HG03135 (cell line): ENCODE data around the gene GRIK5.
"Not testable (repeated sequence)": the region's sequence is repeated elsewhere in the genome, so short reads cannot be mapped to it uniquely, and the experiment has no call there.

Source experiments
- ATAC-seq: cut with Tn5 transposase; IDR thresholded peaks from one replicate; pipeline ENCODE4 v1.9.1; 2021; ENCODE audit warnings: mild to moderate bottlenecking, moderate library complexity; ENCODE audit not compliant: unreplicated experiment

The GRIK5 gene

GRCh38 chr19:42053037-42053935 is 16.7 kb downstream of the GRIK5 start:
- no peak for ATAC-seq

GRCh38 chr19:42052241-42052863 is 17.7 kb downstream of the GRIK5 start:
- no peak for ATAC-seq

GRCh38 chr19:42051166-42052115 is 18.6 kb downstream of the GRIK5 start:
- no peak for ATAC-seq

GRCh38 chr19:42048992-42049391 is 21.0 kb downstream of the GRIK5 start:
- ATAC-seq: no peak

GRCh38 chr19:42045575-42045974 is 24.4 kb downstream of the GRIK5 start:
- no peak for ATAC-seq

GRCh38 chr19:42042455-42043170 is 27.4 kb downstream of the GRIK5 start:
- no peak for ATAC-seq

- not testable (repeated sequence) for ATAC-seq
These were observed 29.5 kb downstream of the GRIK5 start for GRCh38 chr19:42040491-42040890.

- ATAC-seq: no peak
These were observed 30.0 kb downstream of the GRIK5 start for GRCh38 chr19:42040031-42040430.

GRCh38 chr19:42038666-42039065 is 31.3 kb downstream of the GRIK5 start:
- no peak for ATAC-seq

- ATAC-seq: no peak
These were observed 32.4 kb downstream of the GRIK5 start for GRCh38 chr19:42037649-42038048.

- not testable (repeated sequence) for ATAC-seq
These were observed 35.2 kb downstream of the GRIK5 start for GRCh38 chr19:42034640-42035391.

GRCh38 chr19:42033413-42033812 is 36.6 kb downstream of the GRIK5 start:
- ATAC-seq: no peak

GRCh38 chr19:42032431-42032830 is 37.6 kb downstream of the GRIK5 start:
- ATAC-seq: no peak

- ATAC-seq: no peak
These were observed 39.2 kb downstream of the GRIK5 start for GRCh38 chr19:42030645-42031440.

- ATAC-seq: no peak
These were observed 41.4 kb downstream of the GRIK5 start for GRCh38 chr19:42028304-42029216.

GRCh38 chr19:42024622-42025111 is 45.3 kb downstream of the GRIK5 start:
- no peak for ATAC-seq

GRCh38 chr19:42023943-42024260 is 46.1 kb downstream of the GRIK5 start:
- ATAC-seq: no peak
